T1000 (cell line): ENCODE measurements around the gene SSR2.

Experiments used
- DNase-seq: peaks from one replicate; lab custom pipeline; 2025; ENCODE audit warnings: mixed read lengths; lab: John Stamatoyannopoulos, UW

Gene SSR2

GRCh38 chr1:155973723-155974122 lies 47.0 kb downstream of the SSR2 start:
- no peak for DNase-seq

- no peak for DNase-seq
Measured at GRCh38 chr1:155971910-155972809, 48.6 kb downstream of the SSR2 start.

GRCh38 chr1:155970531-155971167 lies 50.1 kb downstream of the SSR2 start:
- DNase-seq: peak; percentile 23

GRCh38 chr1:155969377-155969791 lies 51.4 kb downstream of the SSR2 start:
- no peak for DNase-seq

GRCh38 chr1:155968670-155969069 lies 52.1 kb downstream of the SSR2 start:
- no peak for DNase-seq

GRCh38 chr1:155968051-155968400 lies 52.7 kb downstream of the SSR2 start:
- DNase-seq: no peak

GRCh38 chr1:155967341-155968050 lies 53.3 kb downstream of the SSR2 start:
- DNase-seq: no peak

DNA sequence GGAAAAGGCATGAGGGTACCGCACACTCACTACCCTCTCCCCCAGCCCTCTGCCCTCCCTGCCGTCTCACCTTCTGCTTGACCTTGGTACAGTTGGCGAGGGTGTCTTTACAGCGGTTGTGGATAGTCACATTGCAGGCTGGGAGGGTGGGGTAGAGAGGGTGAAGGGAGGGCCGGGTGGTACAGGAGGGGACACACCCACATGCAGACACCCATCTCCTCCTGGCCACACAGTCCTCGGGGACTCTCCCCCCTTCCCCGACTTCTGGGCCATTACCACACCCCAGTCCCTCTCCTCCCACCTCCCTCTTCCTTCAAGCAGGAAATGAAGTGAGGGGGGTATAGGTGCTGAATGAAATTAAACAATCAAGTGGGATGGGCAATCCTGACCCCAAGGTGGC lies 54.0 kb downstream of the SSR2 start:
- DNase-seq: no peak

DNA sequence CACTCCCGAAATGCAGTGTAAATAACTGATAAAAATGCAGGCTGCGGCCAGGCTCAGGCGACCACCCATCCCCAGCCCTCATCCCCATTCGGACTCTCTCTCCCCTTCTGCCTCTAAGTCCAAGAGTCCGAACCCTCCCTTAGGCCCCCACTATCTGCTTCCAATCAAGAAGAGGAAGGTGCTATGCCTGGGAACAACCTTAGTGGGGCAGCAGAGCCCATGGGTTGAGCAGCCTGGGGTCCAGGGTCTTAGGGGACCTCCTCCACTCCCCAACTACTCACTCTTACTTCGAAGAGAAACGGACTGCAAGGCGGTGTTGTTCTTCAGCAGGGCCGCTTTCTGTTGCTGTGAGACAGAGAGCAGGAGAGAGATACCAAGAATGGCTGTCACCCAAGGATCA lies 54.6 kb downstream of the SSR2 start:
- DNase-seq: no peak

- no peak for DNase-seq
Measured at GRCh38 chr1:155964193-155964592, 56.6 kb downstream of the SSR2 start.

GRCh38 chr1:155962599-155963211 lies 58.0 kb downstream of the SSR2 start:
- no peak for DNase-seq

DNA sequence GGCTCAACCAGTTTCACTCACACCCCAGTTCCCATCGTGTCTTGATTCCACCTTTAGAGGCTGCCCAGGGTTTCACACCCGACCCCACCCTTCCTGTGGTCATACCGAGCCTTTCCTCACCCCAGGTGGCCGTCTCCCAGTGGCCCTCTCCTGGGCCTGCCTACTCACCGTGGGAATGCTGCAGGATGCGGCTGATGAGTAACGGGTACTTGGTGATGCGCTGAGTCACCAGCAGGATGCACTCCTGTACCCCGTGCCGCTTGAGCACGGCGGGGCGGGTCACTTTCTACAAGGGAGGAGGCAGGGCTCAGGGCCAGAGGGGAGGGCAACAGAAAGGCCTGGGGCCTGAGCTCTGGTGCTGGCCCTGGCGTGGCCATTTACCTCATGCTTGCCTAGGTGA lies 58.8 kb downstream of the SSR2 start:
- peak; percentile 85 for DNase-seq

GRCh38 chr1:155960081-155960745 lies 60.5 kb downstream of the SSR2 start:
- DNase-seq: no peak
